Medulla oblongata (tissue), 1 donor: ENCODE measurements around the gene GAB2.
"Not testable (repeated sequence)": the region's sequence is repeated elsewhere in the genome, so short reads cannot be mapped to it uniquely, and the experiment has no call there.

ENCODE experiments used
- DNase-seq: peaks from one replicate; pipeline ENCODE4 v3.0.0-alpha.2; 2015; ENCODE audit errors: extremely low spot score

Gene GAB2

DNA sequence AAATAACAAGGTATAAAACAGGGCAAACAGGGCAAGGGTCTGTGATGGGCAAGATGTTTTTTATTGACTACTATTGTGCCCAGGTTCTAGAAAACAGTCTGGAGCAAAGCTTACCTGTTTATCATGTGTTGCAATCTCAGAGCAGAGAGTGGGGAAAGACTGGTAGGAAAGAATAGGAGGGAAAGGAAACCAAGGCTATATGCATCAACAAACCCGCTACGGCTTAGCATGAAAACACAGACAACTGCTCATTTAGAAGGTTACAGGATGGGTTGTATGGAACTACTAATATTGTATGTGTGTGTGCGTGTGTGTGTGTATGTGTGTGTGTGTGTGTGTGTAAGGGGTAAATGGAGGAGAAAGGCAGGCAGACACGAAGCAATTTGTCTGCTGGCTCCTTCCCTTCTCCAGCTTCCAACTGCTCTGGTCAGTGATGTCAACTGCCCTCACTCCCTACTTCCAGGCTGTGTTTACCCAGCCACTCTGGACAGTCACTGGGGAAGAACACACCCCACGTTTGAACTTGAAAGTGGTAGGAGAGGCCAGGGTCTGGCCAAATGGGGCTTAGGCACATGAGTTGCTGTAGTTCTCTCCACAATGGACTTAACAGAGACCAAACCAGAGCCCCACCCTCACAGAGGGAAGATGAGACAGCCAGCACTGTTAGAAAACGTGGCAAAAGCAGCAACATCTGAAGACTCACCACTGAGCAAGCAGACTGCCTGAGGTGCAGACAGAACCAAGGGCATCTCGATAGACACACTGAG is 47.0 kb downstream of the GAB2 start:
- DNase-seq = peak; percentile 70

DNA sequence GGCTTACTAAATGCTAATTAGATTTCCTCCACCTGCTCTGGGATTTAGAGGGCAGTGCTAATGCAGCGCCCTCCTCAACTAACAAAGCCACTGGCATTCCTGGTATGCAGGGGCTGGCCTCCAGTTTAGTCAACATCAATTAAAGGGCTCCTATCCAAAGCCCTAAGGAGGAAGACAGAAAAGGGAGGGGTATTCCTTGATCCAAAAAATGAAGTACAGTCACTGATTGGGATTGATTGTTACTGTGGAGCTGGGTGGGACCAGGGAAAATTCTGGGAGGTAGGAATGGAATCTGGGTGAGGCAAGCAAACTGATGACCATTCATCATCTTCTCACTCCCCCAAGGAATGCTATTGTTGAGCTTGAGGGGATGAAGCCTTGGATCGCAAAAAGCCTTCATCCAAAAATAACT is 52.2 kb downstream of the GAB2 start:
- no peak for DNase-seq

DNA sequence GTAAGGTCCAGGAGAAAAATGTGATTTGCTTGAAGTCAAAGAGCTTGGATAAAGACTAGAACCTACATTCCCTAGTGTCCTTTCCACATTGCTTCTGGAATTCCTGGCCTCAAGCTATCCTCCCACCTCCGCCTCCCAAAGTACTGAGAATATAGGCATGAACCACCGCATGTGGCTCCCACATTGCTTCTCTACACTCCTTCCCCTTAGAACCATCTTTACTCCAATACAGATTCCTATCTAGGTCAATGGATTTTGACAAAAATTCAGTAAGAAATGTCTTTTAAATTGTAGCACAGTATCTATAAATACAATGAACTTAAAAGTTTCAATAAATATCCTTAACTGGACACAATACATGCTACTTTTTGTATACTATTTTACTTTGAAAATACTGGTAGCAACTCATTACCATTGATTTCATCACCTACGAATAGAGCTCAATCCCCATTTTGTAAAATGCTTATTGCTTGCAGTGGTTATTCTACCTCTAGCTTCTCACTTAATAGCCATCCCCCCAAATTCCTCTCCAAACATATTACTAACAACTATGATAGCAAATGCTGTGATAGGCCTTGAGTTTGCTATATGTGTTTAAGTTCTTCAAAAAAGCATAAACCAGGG is 53.4 kb downstream of the GAB2 start:
- no peak for DNase-seq

DNA sequence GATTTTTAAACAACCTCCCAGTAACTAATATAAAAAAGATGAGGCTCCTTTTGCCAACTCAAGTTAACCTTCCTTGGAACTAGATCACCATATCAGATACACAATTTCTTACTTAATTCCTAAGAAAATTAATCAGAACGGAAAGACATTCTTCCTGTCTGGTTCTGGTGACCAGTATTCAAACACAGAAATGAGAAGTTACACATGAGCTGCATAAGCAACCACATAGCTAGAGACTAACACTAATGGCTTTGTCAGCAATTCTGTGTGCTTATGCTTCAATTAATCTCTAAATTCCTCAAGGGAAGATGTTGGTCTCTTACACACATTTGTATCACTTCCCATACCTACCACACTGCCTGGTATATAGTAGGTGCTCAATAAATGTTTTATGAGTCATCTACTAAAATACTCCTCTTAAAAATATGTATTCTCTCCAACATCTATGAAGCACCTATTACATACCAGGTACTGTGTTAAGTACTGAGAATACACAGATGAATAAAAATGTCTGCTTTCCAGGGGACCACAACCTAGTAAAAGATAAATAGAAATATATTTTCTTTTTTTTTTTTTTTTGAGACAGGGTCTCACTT is 54.5 kb downstream of the GAB2 start:
- no peak for DNase-seq

DNA sequence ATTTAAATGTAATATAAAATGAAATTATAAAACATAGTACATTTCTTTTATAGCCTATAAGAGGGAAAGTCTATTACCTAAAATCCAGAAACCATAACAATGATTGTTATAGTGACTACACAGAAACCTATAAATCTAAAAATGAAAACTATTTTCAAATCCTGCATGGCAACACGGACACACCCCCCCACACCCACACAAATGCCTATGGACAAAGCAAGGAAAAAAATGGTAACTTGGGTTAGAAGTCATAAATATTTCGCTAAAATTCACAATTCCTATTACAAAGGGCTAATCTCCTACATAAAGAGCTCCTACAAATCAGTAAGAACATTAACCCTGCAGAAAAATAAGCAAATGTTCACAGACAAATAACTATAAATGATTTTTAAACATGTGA is 56.4 kb downstream of the GAB2 start:
- no peak for DNase-seq

DNA sequence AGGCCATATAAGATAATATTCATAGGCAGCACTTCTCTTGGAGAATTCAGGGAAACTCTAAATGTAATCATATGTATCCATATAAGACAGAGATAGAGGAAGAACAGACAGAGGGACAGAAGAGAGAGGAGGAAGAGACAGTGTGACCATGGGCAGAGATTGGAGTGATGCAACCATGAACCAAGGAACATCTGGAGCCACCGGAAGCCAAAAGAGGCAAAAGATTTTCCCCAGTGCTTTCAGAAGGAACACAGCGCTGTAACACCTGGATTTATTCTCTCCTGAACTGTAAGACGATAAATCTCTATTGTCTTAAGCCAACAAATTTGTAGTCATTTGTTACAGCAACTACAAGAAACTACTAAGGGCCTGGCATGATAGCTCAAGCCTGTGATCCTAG is 57.7 kb downstream of the GAB2 start:
- DNase-seq = no peak

DNA sequence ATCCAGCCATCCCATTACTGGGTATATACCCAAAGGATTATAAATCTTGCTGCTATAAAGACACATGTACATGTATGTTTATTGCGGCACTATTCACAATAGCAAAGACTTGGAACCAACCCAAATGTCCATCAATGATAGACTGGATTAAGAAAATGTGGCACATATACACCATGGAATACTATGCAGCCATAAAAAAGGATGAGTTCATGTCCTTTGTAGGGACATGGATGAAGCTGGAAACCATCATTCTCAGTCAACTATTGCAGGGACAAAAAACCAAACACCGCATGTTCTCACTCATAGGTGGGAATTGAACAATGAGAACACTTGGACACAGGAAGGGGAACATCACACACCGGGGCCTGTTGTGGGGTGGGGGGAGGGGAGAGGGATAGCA is 59.7 kb downstream of the GAB2 start:
- DNase-seq = not testable (repeated sequence)

DNA sequence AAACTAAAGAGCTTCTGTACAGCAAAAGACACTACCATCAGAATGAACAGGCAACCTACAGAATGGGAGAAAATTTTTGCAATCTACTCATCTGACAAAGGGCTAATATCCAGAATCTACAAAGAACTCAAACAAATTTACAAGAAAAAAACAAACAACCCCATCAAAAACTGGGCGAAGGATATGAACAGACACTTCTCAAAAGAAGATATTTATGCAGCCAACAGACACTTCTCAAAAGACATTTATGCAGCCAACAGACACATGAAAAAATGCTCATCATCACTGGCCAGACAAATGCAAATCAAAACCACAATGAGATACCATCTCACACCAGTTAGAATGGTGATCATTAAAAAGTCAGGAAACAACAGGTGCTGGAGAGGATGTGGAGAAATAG is 60.2 kb downstream of the GAB2 start:
- not testable (repeated sequence) for DNase-seq

DNA sequence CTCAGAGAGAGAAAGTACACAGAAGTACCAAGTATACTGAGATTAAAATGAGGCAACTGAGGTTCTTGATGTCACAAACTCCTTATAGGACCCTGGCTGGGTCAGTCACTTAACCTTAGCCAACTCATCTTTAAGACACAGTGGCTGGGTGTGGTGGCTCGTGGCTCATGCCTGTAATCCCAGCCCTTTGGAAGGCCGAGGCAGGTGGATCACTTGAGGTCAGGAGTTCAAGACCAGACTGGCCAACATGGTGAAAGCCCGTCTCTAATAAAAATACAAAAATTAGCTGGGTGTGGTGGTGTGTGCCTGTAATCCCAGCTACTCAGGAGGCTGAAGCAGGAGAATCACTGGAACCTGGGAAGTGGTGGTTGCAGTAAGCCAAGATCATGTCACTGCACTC is 61.9 kb downstream of the GAB2 start:
- not testable (repeated sequence) for DNase-seq

DNA sequence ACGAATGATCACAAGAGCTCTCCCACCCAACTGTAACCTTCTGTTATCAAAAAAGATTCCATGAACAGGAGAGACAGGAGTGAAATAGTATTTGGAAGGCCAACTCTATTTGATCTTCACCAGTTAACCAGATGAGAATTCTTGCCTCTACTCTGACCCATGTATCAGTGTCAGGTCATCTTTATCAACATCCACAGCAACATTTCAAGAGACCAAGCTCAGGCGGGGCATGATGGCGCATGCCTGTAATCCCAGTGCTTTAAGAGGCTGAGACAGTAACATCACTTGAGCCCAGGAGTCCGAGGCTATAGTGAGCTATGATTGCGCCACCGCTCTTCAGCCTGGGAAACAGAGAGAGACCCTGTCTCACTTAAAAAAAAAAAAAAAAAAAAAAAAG is 62.3 kb downstream of the GAB2 start:
- DNase-seq = no peak

DNA sequence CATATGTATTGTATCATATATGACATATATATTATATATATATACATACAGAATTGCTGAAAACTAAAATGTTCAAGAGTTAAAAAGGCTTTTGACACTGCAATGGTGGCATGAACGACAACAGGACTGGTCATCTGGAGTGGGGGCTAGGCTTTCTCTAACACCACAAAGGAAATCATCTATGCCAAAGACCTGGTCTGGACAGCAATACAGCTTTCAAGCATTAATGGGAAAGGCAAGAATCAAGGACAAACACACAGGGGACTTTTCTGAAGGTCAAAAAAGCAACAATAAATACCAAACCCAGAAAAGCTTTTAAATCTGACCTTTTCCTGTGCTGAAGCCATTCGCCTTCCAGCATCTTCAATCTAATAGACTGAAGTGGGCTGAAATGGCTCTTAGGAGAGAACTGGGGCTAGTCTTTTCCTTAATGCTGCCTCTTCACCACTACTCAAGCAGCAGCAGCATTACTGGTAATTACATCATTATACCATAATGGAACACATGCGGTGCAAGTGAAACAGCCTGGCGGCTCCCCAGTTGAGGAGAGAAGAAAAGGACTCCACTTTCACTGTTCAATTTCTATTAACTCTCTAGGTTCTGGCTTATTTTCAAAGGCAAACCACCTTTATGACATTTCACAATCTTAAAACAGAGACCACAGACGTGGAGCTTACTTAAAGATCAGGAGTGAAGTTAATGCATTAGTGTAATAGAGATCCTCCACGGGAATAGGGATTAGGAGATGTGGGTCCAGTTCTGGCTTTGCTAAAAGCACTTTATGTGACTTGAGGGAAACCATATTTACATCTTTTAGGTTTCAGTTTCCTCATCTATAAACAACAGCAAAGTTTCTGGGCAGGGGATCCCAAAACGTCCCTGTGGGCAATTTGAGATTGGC is 63.0 kb downstream of the GAB2 start:
- no peak for DNase-seq

DNA sequence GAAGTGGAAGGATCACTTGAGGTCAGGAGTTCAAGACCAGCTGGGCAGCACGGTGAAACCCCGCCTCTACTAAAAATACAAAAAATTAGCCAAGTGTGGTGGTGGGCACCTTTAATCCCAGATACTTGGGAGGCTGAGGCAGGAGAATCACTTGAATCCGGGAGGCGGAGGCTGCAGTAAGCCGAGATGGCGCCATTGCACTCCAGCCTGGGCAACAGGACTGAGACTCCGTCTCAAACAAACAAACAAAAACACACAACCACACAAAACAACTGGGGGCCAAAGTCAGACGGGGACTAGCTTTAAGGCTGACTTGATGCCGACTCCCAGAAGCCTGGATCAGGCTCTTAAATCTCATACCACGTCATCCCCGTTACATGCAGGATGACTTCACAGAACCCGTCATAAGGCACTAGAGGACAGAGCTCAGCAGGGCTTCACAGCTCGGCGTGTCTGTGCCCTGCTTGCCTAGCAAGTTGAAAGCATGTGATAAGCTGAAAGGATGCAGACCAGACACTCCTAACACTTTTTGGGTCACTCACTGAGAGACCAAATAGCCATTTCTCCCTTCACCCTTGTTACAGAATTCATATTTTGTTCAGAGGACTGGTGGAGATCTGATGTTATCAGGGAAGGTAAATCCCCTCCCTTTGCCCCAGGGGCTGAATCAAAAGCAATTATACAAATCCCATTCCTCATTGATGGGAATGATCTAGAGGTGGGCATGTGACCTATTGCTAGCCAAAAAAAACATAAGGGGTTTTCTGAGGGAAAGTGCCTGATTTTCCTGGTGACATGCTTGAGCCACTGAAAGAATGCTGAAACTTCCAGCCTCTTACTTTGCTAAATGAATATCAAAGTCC is 65.4 kb downstream of the GAB2 start:
- peak; percentile 61 for DNase-seq

DNA sequence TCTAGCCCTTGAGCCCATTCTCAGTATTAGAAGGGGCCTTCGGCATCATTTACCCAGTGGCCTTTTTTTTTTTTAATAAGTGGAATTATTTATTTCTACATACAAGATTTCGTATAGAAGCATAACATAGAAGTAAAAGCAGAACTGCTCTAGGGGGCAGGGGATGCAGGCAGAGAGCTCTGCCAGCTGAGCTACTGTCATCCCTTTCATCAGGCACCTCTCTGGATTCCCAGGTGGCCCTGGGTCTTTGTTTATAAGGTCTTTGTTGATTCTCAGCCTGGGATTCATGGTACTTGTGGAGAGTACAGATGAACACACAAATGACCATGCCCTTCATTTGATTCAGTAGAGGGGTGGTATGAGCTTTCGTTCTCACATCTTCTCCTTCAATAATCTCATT is 66.4 kb downstream of the GAB2 start:
- DNase-seq = peak; percentile 52

DNA sequence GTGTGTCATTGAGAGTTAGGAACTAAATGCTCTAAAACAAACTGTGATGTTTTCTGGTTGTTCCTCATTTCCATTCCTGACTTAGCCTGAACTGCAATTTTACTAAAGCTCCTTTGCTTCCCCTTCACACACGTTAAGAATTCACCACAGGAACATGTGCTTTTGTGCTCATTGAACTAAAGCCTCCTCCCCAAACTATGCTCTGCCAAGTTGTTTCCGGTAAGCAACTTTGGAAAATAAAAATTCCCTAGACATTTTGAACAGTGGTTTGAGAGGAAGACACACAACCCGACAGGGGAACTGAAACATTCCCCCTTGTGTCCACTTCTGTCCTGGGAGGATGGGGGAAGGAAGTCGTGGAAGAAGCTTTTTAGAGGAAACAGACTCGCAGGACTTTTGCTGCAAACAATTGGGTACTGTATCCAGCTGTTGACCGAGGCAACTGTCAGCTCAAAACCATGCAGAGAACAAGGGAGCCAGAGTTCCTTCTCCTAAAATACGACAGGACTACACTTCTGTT is 66.9 kb downstream of the GAB2 start:
- DNase-seq = peak; percentile 93

DNA sequence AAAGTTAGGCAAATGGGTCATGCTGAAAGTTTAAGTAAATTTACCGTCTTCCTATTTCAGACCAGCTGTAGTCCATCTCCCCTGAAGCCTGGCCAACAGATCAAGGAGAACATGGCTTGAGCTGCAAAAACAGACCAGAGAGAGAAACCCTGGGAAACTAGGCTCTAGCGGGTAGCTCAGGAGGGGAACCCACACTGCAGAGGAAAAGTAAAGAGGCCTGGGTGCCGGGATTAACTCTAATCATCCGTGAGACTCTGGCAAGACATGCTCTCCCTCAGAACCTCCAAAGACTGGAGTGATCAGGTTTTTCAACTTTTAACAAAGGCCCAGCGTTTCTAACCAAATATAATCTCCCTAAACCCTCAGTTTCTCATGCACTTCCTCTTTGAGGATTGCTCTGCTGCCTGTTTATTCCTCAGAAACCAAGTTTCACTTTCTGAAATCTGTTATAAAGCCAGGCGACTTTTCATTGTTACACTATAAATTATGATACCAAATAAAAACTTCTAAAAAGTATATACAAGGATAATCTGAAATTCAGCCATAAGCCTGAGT is 67.5 kb downstream of the GAB2 start:
- DNase-seq = peak; percentile 75

DNA sequence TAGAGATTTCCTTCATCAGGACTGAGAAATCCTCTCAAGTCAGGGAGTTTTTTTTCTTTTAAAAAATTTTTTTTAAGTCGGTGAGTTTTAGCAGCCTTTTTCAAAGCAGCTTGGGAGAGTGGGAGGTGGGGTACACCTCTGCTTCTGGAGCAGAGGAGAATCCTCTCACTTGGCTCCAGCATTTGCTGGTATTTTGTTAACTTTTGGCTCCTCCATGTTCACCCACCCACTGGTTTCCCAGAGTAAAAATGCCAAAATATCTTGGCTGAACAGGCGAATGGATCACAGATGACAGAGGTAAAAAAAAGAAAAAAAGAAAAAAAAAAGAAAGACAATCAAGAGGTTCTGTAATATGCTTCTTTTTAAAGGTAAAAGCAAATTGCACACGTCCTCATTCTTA is 68.0 kb downstream of the GAB2 start:
- no peak for DNase-seq

DNA sequence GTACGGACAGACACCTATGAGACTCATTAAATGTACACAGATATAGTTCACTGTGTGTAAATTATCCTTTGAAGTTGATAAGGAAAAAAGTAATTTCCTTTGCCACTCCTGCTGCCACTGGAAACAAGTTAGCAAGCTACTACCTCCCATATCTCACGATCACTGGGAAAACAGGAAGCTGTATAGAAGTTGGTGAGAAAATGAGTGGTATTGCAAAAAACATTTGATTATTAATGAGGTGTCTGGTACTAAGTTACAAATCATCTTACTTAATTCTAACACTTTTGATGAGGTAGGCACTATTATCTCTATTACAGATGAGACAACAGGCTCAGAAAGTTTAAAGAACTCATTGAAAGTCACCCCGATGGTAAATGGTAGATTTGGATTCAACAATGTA is 68.5 kb downstream of the GAB2 start:
- no peak for DNase-seq

DNA sequence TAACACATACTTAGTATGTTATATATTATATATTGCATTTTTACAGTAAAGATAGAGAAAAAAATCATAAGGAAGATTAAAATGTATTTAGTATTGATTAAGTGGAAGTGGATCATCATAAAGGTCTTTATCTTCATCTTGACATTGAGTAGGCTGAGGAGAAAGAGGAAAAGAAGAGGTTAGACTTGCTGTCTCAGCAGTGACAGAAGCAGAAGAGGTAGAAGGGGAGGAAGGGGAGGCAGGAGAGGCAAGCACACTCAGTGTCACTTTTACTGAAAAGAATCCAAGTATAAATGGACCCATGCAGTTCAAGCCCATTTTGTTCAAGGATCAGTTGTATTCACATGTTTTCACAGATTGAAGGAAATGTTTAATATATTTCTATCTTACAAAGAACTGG is 69.7 kb downstream of the GAB2 start:
- DNase-seq = no peak

DNA sequence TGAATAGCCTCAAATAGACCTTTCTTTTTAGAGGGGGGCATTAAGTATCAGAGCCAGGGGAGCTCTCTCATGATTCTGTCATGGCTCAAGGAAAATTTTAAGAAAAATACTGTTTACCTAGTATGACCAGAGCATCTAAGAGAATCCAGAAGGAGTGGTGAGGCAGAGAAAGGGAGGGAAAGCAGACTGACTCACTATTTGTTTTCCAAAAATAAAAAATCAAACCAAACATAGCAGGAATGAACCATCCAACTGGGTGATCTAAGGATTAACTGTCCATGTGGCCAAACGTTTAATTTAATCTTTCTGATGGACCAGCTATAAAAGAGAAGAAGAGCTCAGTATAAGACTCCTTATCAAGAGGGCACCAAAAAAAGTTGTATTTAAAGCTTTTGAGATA is 70.8 kb downstream of the GAB2 start:
- no peak for DNase-seq

DNA sequence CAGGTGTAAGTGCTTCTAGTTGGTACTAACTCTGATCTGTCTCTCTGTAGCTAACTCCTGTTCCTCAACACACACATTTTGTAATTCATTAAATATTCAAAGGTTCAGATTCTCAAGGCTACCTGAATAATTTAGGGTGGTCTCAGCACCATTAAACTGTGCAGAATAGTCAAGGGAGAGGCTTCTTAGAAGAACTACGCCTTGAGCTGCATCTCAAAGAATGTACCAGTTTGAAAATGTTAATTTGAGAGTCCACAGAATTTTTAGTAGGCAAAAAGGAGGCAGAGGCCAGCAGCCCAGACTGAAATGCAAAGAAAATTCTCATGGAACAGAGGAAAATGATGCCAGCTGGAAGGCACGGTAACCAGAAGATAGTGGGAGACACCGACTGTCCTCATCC is 72.2 kb downstream of the GAB2 start:
- DNase-seq = no peak

DNA sequence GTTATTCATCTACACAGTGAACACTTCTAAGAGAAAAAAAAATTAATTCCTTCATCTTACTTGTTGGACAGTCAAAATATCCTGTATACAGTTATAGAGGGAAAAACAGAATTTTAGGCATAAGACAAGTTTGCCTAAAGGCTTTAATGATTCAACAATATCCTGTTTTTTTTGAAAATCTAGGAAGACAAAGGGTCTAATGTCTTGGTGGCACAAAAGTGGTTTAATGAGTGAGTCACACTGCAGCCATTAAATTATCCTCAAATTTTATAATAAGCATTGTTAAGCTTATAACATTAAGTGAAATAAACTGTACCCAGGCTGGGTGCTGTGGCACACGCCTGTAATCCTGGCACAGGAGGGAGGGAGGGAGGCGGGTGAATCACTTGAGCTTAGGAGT is 72.9 kb downstream of the GAB2 start:
- no peak for DNase-seq
